Subcutaneous adipose tissue (tissue), 4 donors: ENCODE data around the gene PLEKHA4. TPM values are rescaled to one million over a fixed set of nuclear protein-coding genes. Genes with fewer than 3 reads are reported as not detected.

Experiments used
- CTCF ChIP-seq: fragments of 450-650 bp; IDR thresholded peaks from one replicate; pipeline ENCODE4 v1.5.1; 2016; ENCODE audit warnings: low read depth, mild to moderate bottlenecking, control low read depth, antibody characterized with exemption, moderate library complexity
- total RNA-seq, 4 donors: library from RNA; depleted of rRNA; stranded (reverse); fragments of >200 nt; gene quantifications; one replicate each; pipeline ENCODE4 v1.1.0, GENCODE V29; 2016

Gene PLEKHA4
- total RNA-seq, 4 donors from 2014 or later: 5.7 to 27.3 (median 8.5) TPM

DNA sequence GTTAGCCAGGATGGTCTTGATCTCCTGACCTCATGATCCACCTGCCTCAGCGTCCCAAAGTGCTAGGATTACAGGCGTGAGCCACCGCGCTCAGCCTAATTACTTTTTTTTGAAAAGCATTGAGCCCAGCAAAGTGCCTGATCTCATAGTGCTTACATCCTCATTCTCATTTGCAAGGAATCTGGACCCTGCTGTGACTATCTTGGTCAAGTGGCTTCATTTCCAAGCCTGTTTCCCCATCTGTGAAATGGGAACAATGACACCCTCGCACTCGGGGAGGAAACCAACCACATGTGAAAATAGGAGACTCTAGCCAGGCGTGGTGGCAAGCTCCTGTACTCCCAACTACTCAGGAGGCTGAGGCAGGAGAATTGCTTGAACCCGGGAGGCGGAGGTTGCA is 1.6 kb upstream of the PLEKHA4 start:
- TF ChIP-seq CTCF: no peak

GRCh38 chr19:48867746-48868113 is 687 bp downstream of the PLEKHA4 start:
- TF ChIP-seq CTCF: no peak

GRCh38 chr19:48867123-48867745 is 1.2 kb downstream of the PLEKHA4 start:
- TF ChIP-seq CTCF: no peak

DNA sequence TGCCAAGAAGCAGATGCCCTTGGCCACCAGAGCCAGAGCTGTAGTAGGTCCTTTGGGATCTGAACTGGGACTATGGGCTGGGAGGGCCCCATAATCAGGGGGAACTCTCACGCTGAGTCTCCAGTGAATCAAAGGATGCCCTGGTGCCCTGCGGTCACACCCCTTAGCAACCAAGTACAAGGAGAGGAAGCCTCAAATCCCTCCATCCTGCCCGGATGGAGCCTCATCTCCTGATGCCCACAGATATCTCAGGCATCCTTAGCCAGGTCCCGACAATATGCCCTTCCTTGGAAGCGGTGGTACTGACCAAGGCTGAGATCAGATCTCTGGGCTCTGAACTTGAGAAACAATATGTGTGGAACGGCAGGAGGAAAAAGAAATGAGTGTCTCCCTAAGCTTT is 1.7 kb downstream of the PLEKHA4 start:
- no peak for TF ChIP-seq CTCF

DNA sequence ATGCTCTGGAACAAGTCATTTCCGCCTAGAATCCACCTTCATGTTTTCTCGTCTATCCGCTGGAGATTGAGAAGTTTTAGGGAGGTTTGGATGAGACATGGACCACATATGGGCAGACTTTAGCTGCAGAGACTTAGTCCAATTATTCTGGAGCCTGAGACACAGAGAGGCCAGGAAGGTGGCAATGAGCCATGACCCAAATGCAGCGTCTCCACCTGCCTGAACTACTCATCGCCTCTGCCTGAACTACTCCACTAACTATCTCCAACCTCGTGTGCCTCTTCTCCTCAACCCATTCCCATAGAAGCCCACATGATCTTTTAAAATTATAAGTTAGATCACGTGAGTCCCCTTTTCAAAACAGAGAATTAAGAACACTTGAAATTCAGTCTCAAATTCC is 5.6 kb downstream of the PLEKHA4 start:
- TF ChIP-seq CTCF: no peak

DNA sequence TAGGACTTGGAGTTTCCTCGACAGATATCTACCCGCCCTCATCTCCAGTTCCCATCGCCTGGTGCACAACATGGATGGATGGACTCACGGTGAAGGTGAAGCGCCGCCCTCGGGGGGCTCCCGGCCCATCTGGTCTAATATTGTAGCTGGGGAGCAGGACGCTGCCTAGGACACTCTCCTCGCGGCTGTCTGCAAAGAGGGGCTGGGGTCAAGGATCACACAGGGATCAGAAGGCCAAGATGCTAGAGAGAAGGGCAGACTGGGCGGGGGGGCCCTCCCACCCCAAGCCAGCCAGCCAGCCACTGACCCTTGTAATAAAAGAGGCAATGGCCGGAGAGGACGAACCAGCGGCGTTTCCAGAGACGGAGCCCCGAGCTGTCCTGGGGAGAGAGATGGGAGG is 7.1 kb downstream of the PLEKHA4 start:
- no peak for TF ChIP-seq CTCF

DNA sequence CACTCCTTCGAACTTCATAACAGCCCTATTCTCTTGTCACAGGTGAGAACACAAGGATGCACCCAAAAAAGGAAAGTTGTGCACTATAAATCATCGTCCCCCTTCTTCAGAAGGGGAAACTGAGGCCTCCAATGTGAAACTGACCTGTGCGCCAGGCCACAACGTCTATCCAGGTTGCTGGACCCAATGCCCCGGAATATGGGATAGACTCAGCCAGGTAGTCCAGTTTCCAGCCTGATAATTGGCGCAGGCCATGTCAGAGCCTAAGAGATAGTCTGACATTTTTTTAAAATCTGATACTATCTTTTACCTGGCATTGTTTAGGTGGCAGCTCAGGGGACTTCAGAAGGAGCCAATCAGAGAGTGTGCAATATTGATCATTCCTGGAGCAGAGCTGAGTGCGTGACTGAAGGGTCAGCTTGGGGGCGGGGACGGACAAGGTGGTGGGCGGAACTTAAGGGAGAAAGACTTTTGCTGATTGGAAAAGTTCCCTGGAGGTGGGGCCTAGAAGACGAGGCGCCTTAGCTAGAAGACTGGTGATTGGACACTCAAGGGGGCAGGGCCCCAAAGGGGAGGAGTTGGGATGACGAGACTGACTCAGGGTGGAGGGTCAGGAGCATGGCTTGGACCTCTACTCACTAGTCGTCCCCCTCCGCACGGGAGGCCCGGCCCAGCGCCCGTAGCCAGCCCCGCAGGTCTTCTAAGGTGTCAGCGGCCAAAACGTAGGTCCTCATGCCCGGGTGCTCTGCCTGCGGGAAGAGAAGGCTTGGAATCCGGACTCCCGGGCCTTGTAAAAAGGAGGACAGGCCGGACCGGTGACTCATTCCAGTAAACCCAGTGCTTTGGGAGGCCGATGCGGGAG is 8.5 kb downstream of the PLEKHA4 start:
- TF ChIP-seq CTCF: no peak
